IPS-NIHi7 (cell line): Measurements from ENCODE around the gene ZNF418.
"Not testable (repeated sequence)": the region's sequence is repeated elsewhere in the genome, so short reads cannot be mapped to it uniquely, and the experiment has no call there.

Experiments used
- DNase-seq: peaks from one replicate; pipeline ENCODE4 v3.0.0; 2012; ENCODE audit warnings: mixed read lengths; ENCODE audit errors: extremely low spot score

The ZNF418 gene

GRCh38 chr19:57888560-57889231 is 46.5 kb downstream of the ZNF418 start, which contains the start of gene ZNF814:
ZNF814 (minus strand) TSS chr19:57889037; CDS start chr19:57888802, 235 bp downstream.
- peak; percentile 86 for DNase-seq

GRCh38 chr19:57888107-57888559 is 47.1 kb downstream of the ZNF418 start:
- DNase-seq: no peak

DNA sequence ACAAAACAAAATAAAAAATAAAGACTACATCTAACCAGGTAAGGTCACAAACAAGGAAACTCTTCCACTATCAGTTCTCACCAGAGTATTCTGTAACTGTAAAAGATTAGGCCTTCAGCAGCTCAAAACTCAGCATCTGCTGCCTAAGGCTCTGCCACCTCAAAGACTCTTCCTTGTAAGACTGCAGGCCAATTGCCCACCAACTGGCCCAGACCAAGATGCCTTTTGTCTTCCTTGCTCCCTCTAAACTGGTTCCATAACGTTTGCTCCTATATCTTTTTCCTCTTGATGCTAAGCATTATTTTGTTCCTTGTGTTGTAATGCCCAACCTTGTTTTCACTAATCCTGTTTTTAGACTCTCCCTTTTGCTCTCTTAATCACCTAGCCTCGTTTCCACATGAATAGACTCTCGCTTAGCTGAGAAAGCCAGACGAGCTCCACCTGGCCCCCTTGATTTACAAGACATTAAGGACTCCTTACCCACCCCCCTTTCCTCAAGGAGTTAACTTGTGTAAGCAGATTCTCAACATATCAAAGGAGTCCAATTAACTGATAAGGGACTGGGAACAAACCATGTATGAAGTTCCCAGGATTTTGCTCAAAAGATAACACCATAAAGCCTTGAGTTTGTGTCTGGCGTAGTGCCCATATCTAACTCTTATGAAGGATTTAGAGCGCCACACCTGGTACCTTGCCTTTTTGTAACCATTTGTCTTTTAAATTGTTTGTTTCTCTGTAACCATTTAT is 47.8 kb downstream of the ZNF418 start:
- DNase-seq: peak; percentile 25

DNA sequence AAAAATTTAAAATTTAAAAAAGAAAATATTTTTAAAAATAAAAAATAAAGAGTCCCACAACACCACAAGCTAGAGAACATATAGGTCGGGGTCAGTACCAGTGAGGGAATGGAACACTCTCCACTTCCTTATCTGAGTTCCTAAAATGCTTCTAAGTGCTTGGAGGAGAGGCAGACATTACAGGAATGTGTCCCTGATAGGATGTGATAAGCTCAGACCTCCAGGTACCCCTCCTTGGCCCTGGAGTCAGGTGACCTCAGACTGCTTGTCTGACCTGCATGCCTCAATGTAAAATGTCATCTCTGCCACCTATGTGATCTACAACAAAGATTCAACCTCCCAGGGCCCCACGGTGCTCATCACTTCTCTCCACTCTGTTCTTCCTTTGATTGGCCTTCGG is 49.2 kb downstream of the ZNF418 start:
- DNase-seq: peak; percentile 12

DNA sequence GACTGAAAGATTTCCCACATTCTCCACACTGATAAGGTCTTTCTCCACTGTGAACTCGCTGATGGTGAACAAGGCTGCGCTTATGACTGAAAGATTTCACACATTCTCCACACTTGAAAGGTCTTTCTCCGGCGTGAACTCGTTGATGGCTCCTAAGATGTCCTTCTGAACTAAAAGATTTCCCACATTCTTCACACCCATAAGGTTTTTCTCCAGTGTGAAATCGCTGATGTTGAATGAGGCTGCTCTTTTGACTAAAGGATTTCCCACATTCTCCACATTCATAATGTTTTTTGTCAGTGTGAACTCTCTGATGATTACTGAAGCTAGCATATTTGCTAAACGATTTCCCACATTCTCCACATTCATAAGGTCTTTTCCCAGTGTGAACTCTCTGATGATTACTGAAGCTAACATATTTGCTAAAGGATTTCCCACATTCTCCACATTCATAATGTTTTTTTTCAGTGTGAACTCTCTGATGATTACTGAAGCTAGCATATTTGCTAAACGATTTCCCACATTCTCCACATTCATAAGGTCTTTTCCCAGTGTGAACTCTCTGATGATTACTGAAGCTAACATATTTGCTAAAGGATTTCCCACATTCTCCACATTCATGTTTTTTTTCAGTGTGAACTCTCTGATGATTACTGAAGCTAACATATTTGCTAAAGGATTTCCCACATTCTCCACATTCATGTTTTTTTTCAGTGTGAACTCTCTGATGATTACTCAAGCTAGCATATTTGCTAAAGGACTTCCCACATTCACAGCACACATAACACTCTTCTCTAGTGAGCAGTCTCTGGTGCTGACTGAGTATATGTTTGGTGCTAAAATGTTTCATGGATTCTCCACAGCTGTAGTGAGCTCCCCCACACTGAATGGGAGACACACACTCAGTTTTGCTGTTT is 61.1 kb downstream of the ZNF418 start:
- not testable (repeated sequence) for DNase-seq

GRCh38 chr19:57872450-57872849 is 62.8 kb downstream of the ZNF418 start:
- DNase-seq: no peak
